Stimulated activated CD4-positive, alpha-beta T cell treated with anti-CD3 and anti-CD28 coated beads, TNF-alpha, amount 100 ng/mL, for 4 hours (primary cell): Measurements from ENCODE around the gene CLCN2.

ENCODE experiments used
- DNase-seq, 3 experiments: peaks; one replicate each; pipeline ENCODE4 v3.0.0-alpha.2; 2020; ENCODE audit warnings: low read depth in 3 of 3

The CLCN2 gene

DNA sequence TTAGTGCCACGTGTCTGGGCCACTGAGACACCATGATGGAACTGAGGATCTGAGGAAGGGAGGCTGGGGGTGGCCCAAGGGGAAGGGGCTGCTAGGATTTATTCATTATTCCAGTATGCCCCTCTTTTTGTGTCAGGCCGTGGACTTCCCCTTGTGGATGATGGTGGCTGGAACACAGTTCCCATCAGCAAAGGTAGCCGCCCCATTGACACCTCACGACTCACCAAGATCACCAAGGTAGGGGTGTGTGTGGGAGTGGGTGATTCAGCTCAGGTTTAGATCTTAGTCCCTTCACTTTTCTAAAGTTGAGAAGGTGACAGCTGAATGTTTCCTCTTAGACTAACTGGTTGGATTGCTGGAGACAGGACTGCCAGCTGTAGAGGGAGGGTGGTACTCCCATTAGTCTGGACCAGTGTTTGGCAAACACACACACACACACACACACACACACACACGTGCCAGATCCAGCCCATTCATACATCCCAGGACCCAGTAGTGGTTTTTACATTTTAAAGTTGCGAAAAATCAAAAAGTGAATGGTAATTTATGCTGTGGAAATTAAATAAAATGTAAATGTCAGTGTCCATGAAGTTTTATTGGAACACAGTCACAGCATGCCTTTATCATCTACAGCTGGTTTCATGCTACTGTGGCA, 35.6 kb downstream of the CLCN2 start:
- DNase-seq, result peak in 2 of 3 experiments; percentile 23 to 42

DNA sequence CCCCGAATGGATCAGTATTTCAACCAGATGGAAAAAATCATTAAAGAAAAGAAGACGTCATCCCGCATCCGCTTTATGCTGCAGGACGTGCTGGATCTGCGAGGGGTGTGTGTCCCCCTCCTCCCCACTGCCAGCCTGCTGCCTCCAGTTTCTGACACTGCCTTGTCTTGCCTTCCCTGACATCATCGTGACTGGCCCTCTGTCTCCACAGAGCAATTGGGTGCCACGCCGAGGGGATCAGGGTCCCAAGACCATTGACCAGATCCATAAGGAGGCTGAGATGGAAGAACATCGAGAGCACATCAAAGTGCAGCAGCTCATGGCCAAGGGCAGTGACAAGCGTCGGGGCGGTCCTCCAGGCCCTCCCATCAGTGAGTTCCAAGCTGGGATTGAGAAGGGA, 36.1 kb downstream of the CLCN2 start:
- no peak for DNase-seq

DNA sequence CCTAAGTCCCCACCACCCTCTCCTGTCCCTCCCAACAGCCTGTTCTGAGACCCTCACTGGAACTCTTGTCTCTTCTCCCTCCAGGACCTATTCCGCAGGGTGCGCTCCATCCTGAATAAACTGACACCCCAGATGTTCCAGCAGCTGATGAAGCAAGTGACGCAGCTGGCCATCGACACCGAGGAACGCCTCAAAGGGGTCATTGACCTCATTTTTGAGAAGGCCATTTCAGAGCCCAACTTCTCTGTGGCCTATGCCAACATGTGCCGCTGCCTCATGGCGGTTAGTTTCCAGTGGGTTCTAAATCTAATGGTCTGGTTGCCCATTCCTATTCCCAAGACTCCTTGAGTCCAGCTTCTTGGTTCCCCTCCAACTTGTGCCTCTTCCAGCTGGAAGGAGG, 37.7 kb downstream of the CLCN2 start:
- no peak for DNase-seq

DNA sequence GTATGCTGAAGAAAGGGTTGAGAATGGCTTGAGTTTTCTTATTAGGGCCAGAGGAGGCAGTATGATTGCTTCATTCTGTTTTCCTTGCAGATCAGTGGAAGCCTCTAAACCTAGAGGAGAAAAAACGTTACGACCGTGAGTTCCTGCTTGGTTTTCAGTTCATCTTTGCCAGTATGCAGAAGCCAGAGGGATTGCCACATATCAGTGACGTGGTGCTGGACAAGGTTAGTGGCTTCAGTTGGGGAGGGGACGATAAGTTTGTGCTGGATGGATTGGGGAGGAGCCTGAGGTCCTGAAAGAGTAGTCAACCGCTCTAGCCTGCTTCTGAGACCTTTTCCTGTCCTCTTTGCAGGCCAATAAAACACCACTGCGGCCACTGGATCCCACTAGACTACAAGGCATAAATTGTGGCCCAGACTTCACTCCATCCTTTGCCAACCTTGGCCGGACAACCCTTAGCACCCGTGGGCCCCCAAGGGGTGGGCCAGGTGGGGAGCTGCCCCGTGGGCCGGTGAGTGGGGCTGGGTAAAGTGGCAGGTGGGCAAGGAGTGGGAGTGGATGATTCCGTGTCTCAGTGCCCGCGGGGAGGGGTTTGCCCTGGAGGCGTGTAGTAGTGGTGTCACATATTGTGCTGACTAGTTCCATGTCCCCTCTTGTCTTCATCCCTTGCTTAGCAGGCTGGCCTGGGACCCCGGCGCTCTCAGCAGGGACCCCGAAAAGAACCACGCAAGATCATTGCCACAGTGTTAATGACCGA, 38.5 kb downstream of the CLCN2 start:
- DNase-seq, result no peak

DNA sequence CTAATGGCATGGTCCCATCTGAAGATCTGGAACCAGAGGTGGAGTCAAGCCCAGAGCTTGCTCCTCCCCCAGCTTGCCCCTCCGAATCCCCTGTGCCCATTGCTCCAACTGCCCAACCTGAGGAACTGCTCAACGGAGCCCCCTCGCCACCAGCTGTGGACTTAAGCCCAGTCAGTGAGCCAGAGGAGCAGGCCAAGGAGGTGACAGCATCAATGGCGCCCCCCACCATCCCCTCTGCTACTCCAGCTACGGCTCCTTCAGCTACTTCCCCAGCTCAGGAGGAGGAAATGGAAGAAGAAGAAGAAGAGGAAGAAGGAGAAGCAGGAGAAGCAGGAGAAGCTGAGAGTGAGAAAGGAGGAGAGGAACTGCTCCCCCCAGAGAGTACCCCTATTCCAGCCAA, 39.7 kb downstream of the CLCN2 start:
- no peak for DNase-seq

DNA sequence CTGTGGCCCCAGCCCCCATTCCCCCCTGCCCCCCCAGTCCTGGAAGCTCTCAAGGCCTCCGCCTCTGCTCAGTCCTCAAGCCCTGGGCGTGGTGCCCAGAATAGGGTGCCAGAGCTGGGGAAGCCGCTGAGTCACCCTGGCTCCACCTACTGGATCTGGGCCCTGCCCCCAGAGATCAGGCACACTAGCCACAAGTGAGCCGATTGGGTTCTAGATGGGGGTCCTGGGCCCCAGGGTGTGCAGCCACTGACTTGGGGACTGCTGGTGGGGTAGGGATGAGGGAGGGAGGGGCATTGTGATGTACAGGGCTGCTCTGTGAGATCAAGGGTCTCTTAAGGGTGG, 41.3 kb downstream of the CLCN2 start:
- DNase-seq, result peak in 1 of 3 experiments; percentile 46

DNA sequence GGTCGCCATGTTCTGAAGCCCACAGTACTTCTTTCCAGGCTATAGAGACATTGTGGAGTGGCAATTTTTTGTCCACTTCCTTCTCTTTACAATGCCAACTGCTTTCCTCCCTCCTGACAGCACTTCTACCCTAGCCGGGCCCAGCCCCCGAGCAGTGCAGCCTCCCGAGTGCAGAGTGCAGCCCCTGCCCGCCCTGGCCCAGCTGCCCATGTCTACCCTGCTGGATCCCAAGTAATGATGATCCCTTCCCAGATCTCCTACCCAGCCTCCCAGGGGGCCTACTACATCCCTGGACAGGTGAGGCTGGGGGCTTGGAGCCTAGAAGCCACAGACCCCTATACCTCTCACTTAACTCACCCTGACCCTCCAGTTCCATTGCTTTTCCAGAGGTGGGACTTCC, 44.2 kb downstream of the CLCN2 start:
- DNase-seq, result no peak

DNA sequence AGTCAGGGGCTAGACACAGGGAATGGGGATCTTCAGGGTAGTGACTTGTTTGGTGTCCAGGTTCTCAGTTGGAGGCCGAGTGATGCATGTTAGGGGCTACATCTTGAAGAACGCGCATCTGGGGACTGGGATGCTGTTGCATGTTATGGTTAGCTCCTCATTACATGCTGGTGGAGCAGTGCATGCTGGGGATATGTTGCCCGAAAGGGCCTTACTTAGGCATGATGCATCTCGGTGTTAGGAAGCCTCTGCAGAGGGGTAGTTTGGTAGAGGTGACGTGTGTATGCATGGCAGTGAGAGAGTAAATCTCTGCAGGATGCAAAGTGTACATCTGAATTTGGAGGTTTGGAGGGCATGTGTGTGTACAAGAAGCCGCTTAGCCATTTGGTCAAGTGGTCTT, 44.6 kb downstream of the CLCN2 start:
- no peak for DNase-seq

DNA sequence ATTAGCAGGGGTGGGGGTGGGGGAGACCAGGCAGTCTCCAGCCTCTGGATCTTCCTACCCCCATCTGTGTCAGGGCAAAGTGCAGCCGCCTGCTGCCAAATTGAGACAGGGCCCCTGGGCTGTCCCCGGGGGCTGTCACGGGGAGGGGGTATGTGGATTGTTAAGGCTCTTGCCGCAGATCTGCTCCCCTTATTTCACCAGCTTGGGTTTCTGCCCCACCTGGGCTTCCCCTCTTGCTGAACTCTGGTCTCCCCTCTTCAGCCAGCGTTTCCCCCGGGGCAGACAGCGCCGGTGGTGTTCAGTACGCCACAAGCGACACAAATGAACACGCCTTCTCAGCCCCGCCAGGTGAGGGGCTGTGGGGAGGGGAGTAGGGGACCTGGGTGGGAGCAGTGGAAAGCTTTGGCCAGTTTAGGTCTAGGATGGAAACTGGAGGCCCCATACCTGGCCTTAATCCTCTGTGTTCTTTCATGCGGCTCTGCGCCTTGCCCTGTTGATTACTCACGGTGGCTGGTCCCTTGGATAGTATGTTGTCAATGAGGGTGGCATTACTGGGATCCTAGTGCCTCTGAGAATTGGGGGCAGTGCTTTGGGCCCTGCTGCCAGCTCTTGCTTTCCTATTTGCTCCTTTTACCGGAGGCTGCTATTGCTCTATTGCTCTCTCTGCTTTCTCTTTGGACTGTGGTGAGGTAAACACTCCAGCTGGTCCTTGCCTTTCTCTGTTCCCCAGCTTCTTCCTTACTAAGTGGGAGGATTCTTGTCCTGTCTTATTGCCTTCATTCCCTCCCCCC, 45.3 kb downstream of the CLCN2 start:
- DNase-seq, result no peak

DNA sequence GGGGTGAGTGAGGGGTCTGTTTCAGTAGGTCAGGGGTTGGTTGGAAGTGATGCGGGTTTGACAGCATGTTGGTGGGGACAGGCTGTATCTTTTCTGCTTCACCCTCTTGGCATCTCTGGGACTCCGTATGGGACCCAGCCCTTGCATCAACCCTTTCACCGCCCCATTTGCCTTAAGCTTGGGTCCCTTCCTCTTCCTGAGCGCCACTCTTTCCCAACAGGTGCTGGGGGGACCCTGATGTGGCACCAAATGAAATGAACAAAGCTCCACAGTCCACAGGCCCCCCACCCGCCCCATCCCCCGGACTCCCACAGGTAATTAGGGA, 45.9 kb downstream of the CLCN2 start:
- DNase-seq, result no peak

DNA sequence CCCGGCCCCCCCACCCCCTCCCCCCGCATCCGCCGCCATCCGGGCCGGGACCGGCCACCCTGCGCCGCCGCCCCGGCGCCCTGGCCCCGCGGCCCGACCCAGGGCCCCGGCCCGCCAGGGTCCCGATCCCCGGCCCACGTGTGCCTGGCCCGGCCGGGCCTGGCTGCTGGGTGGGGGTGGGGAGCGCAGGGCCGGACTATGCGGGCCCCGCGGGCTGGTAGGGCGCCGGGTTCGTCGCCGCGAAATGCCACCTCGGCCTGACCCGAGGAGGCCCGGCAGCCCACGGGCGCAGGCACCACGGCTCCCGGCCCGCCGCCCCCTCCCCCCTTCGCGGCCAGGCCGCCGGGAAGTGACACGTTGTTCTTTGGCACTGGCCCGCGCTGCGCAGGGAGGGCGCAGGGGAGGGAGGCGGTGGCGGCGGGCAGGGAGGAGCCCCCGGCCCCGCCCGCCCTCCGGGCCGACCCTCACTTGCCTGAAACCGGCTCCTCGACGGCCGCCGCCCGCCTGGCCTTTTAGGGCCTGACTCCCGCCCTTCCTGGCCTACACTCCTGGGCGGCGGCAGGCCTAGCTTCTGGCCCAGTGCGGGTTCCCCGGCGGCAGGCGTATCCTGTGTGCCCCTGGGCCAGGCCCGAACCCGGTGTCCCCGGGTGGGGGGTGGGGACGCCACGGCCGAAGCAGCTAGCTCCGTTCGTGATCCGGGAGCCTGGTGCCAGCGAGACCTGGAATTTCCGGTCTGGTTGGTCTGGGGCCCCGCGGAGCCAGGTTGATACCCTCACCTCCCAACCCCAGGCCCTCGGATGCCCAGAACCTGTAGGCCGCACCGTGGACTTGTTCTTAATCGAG, 46.5 kb downstream of the CLCN2 start:
- peak in 2 of 3 experiments; percentile 36 to 46 for DNase-seq

DNA sequence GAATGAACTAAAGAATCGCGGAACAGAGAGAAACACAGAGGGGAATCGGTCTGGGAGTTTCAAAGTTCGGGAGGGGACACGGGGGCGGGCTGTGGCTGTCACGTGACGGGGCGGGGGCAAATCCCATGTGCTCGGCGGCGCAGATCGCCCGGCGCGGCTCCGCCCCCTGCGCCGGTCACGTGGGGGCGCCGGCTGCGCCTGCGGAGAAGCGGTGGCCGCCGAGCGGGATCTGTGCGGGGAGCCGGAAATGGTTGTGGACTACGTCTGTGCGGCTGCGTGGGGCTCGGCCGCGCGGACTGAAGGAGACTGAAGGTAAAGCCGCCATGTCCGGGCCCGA, 47.1 kb downstream of the CLCN2 start, which contains the start of gene EIF4G1:
Gene EIF4G1, plus strand, starts transcription at position 244 of the 337 bp plus-strand sequence. CDS start 1,191 bp downstream, outside the sequence.
- peak; percentile 86 to 90 (median 86) for DNase-seq

DNA sequence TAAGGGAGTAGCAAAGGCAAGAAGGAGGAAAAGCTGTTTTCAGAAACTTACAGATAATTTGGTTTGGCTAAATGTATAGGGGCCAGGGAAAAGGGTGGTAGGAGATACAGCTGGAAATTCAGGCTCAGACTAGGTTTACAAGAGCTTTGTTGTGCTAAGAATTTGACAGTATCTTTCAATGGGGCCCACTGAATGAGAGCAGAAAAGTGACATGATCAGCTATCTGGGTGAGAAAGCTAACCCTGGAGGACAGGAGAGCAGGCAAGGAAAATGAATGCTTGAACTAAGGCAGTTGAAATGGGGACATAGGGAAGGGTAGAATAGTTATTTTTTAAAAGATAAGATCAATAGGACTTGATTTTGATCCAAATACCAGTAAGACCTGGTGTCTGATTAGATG, 49.8 kb downstream of the CLCN2 start:
- no peak for DNase-seq

DNA sequence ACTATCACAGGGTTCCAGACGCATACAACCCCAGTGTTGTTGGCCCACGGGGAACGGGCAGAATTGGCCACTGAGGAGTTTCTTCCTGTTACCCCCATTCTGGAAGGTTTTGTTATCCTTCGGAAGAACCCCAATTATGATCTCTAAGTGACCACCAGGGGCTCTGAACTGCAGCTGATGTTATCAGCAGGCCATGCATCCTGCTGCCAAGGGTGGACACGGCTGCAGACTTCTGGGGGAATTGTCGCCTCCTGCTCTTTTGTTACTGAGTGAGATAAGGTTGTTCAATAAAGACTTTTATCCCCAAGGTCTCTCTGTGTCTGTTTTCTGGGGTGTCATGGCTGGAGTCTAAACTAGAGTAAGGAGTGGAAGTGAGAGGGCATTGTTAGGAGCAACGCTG, 52.7 kb downstream of the CLCN2 start:
- DNase-seq, result no peak

DNA sequence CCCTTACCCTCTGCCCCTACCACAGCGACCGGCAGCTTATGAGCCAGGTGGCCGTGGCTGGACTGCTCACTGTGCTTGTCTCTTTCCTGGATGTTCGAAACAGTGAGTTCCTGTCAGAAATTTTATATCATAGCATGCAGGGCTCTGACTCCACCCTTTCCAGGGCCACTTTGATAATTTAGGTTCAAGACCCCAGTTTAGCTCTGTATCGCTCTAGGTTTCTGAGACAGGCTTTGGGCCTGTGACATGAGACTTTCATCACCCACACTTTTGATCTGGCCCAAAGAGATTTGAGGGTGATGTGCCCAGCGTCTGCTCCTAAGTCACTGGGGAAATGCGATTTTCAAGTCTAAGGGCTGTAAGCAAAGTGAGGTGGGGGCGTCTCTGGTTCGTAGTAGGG, 53.5 kb downstream of the CLCN2 start:
- no peak for DNase-seq

DNA sequence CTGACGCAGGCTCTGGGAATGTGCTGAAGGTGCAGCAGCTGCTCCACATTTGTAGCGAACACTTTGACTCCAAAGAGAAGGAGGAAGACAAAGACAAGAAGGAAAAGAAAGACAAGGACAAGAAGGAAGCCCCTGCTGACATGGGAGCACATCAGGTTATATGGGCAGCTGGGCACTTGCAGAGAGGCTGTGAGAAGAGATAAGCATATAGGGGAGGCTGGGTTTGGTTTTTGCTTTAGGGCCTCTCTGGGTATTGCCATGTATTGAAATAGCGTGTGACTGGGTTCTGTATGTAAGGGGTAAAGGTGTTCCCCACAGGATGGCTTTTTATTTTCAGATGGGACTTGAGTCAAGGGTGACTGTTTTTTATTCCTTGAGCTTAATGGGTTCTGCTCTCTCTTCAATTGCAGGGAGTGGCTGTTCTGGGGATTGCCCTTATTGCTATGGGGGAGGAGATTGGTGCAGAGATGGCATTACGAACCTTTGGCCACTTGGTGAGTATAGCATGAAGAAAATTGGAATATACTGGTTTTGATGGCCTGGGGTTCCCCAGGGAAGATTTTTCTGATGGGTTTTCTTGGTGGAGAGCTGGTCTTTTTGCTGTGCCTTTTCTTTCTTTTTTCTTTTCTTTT, 54.9 kb downstream of the CLCN2 start:
- no peak for DNase-seq

DNA sequence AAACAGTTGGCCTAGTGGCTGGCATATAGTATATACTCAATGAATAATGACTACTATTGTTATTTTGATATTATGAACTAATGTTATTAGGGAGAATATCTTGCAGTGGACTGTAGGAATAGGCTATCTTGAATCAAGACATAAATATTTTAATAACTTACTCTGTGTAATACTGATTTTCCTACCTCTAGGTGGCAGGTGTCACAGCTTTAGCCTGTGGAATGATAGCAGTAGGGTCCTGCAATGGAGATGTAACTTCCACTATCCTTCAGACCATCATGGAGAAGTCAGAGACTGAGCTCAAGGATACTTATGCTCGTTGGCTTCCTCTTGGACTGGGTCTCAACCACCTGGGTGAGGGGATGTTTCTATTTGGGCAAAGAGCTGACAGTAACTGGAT, 55.8 kb downstream of the CLCN2 start:
- no peak for DNase-seq

DNA sequence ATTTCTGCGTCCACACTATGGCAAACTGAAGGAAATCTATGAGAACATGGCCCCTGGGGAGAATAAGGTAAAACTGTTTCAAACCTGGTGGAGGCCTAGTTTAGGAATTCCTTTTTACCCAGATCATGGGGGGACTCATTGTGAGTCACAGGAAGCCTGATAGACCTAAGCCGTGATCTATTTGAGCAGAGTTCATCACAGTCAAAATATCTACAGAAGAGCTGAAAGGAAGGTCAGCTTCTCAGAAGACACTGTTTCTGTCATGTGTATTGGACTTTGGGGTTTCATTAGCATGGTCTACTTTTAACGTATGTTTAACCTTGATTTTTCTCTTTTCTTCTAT, 61.1 kb downstream of the CLCN2 start:
- no peak for DNase-seq

DNA sequence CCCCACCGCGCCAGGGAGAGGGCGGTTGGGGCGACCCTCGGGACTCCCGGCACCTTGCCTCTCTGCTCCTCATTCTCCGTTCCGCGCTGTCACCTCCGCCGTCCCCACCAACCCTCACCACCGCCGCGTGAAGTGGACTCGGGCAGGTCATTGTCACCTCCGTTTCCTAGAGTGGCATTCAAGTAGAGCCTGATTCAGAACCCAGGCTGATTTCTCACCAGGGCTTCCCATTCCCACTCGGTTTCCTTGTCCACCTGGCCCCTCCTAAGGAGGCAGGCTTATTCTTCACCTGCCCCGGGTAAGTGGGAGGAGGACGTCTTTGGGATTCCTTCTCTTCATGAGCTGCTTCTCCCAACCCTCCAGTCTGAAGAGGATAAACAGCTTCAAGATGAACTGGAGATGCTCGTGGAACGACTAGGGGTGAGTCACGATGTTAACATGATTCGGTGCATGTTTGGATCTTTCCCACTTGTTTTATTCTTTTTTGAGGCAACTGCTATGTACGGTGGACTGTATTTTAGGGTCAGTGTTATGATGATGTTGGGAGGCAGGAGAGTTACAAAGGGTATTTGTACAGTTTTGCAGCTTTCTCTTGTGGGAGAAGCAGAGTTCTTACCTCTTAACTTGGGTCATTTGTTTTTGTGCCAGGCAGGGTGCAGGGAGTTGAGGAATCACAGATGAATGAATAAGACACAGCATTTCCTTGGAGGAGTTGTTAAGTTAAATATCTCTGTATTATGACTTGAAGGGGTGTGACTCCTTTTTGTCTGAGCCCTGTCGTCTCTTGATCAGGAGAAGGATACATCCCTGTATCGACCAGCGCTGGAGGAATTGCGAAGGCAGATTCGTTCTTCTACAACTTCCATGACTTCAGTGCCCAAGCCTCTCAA, 61.7 kb downstream of the CLCN2 start:
- DNase-seq, result no peak

DNA sequence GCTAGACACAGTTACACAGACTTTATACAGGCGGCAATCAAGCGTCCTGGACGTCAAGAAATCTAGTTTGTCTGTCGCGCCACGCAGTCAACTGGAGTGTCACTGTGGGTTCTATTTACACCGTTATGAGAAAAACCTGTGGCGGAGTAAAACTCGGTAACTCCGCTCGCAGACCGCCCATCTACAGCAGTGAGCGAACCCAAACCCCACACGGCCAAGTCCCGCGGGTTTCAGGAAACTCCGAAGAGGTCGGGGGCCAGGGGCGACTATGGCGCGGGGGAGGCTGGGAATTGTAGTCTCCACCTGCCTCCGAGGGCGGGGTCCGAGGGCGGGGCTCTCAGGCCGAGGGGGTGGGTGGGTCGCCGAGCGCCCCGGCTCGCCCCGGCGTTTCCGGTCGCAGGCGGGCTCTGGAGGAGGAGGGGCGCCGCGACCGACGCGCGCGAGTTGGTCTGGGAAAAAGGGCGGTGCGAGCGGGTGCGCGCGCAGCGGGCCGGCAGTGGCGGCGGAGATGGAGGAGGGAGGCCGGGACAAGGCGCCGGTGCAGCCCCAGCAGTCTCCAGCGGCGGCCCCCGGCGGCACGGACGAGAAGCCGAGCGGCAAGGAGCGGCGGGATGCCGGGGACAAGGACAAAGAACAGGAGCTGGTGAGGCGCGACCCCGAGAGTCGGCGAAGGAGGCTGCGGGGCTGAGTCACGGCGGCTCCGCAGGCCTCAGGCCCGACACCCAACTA, 62.5 kb downstream of the CLCN2 start, which contains the start of gene PSMD2:
Gene PSMD2, plus strand, starts transcription at position 483 of the 729 bp plus-strand sequence. Its CDS starts 26 bp downstream, at position 509.
- peak; percentile 97 to 98 (median 98) for DNase-seq
